MM.1S (cell line): Measurements from ENCODE around the gene SLC6A12.

Source experiments
- DNase-seq: peaks from one replicate; pipeline ENCODE4 v3.0.0-alpha.2; 2015
- H2AFZ ChIP-seq: fragments of 300-600 bp; sonication (generic); 2 replicates; pipeline ENCODE4 v1.6.0; 2016; ENCODE audit warnings: antibody characterized with exemption, low read length
- H3F3A ChIP-seq: fragments of 300-600 bp; sonication (generic); 2 replicates; pipeline ENCODE4 v1.6.1; 2016; ENCODE audit warnings: mild to moderate bottlenecking, antibody characterized with exemption, low read length, moderate library complexity, mixed read lengths; ENCODE audit not compliant: insufficient read depth
- H3K27ac ChIP-seq: fragments of 300-600 bp; sonication (generic); 2 replicates; pipeline ENCODE4 v1.5.1; 2016; ENCODE audit warnings: mild to moderate bottlenecking, low read length
- H3K27me3 ChIP-seq: fragments of 300-600 bp; sonication (generic); replicated peaks from 2 replicates; pipeline ENCODE4 v1.6.0; 2016; ENCODE audit warnings: low read length; ENCODE audit not compliant: insufficient read depth
- H3K36me3 ChIP-seq: fragments of 300-600 bp; sonication (generic); replicated peaks from 2 replicates; pipeline ENCODE4 v1.6.1; 2016; ENCODE audit warnings: mild to moderate bottlenecking, low read length, mixed read lengths; ENCODE audit not compliant: insufficient read depth
- H3K4me1 ChIP-seq: fragments of 300-600 bp; sonication (generic); 2 replicates; pipeline ENCODE4 v1.6.1; 2016; ENCODE audit warnings: low read length, mixed read lengths
- H3K4me2 ChIP-seq: fragments of 300-600 bp; sonication (generic); 2 replicates; pipeline ENCODE4 v1.6.0; 2016; ENCODE audit warnings: low read depth, low read length
- H3K4me3 ChIP-seq: fragments of 300-600 bp; sonication (generic); 2 replicates; pipeline ENCODE4 v1.5.1; 2016; ENCODE audit warnings: low read length, mixed read lengths
- H3K79me2 ChIP-seq: fragments of 300-600 bp; sonication (generic); 2 replicates; pipeline ENCODE4 v1.6.1; 2016; ENCODE audit warnings: mixed run types, low read length, mixed read lengths
- H3K9ac ChIP-seq: fragments of 300-600 bp; sonication (generic); 2 replicates; pipeline ENCODE4 v1.6.1; 2016; ENCODE audit warnings: low read length, mixed read lengths
- H3K9me2 ChIP-seq: fragments of 300-600 bp; sonication (generic); replicated peaks from 2 replicates; pipeline ENCODE4 v1.6.1; 2016; ENCODE audit warnings: mild to moderate bottlenecking, low read length, mixed read lengths; ENCODE audit not compliant: insufficient read depth
- H3K9me3 ChIP-seq: fragments of 300-600 bp; sonication (generic); replicated peaks from 2 replicates; pipeline ENCODE4 v1.6.1; 2016; ENCODE audit warnings: mild to moderate bottlenecking, low read length, mixed read lengths; ENCODE audit not compliant: insufficient read depth
- H4K20me1 ChIP-seq: fragments of 300-600 bp; sonication (generic); 2 replicates; pipeline ENCODE4 v1.6.1; 2016; ENCODE audit warnings: mild to moderate bottlenecking, low read length, moderate library complexity, mixed read lengths; ENCODE audit not compliant: insufficient read depth
- CTCF ChIP-seq: fragments of 300-600 bp; sonication (generic); IDR thresholded peaks from 2 replicates; pipeline ENCODE4 v1.5.1; 2016; ENCODE audit warnings: antibody characterized with exemption, low read length, mixed read lengths
- EZH2 ChIP-seq: fragments of 300-600 bp; sonication (generic); optimal IDR thresholded peaks from 2 replicates; pipeline ENCODE3; 2017; ENCODE audit warnings: low read depth, mild to moderate bottlenecking, antibody characterized with exemption, low read length, mixed read lengths
- EZH2phosphoT487 ChIP-seq: fragments of 300-600 bp; sonication (generic); IDR thresholded peaks from 2 replicates; pipeline ENCODE4 v1.6.1; 2018; ENCODE audit warnings: antibody characterized with exemption, low read length

The SLC6A12 gene

DNA sequence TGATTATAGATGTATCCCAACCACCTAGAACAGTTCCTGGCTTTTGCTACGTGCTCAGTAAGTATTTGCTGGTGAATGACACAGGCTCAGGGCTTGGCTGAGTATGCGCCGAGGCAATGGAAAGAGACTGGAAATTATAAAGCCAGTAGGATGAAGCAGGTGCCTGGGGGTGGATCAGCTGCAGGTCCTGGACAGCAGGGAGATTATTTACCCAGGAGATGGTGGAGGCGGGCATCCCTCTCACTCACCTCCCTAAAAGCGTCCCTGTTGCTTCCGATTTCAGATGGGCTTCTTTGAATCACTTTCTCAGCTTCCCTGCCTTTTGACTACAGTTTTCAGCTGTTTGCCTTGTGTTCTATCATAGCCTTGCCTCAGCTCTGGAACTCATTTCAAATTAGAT lies 42.3 kb upstream of the SLC6A12 start:
- H3K27ac ChIP-seq, result no peak overlapping the region
- H3F3A ChIP-seq, result no peaks in the 10 kb centered on the region
- no peak for DNase-seq
- no peaks in the 10 kb centered on the region for H4K20me1 ChIP-seq
- peaks cover 38% of the 10 kb centered on the region for H3K27me3 ChIP-seq
- no peak overlapping the region for H3K4me2 ChIP-seq
- H3K4me1 ChIP-seq, result no peaks in the 10 kb centered on the region
- no peaks in the 10 kb centered on the region for H3K36me3 ChIP-seq
- no peaks in the 10 kb centered on the region for H3K9me3 ChIP-seq
- no peaks in the 10 kb centered on the region for H3K9me2 ChIP-seq
- H3K9ac ChIP-seq, result no peak overlapping the region
- H3K4me3 ChIP-seq, result no peak overlapping the region
- no peak overlapping the region for H2AFZ ChIP-seq
- TF ChIP-seq EZH2phosphoT487 (no peak), EZH2 (no peak), CTCF (no peak)
- no peaks in the 10 kb centered on the region for H3K79me2 ChIP-seq

- Histone ChIP-seq H3K27me3 (peaks cover 37% of the 10 kb centered on the region), H3K9me3 (no peaks in the 10 kb centered on the region), H3K4me1 (no peaks in the 10 kb centered on the region)
These were observed 41.0 kb upstream of the SLC6A12 start for GRCh38 chr12:254912-255311.

DNA sequence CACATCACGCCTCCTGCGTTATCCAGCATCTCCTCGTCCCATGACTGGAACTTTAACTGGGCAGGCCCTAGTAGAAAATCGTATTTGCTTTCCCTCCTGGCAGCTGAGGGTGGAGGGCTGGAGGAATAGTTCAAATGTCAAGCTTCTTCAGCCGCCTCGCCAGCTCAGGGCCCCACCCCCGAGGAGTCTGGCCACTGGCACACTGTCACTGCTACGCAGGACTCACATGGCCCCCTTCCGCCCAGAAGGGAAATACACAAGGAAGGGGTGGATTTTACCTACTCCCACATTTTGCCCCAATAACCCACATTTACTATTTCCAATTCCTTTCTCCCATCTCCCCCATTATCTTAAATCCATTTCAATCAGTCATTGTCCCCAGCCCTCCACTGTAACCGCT lies 40.1 kb upstream of the SLC6A12 start:
- H3K4me2 ChIP-seq, result no peak overlapping the region
- TF ChIP-seq EZH2, result no peak
- H4K20me1 ChIP-seq, result no peaks in the 10 kb centered on the region

More at GRCh38 chr12:254912-255311, 41.0 kb upstream of the SLC6A12 start:
- TF ChIP-seq EZH2phosphoT487, result no peak
- TF ChIP-seq CTCF, result no peak
- TF ChIP-seq EZH2, result no peak
- no peaks in the 10 kb centered on the region for H4K20me1 ChIP-seq
- H3K79me2 ChIP-seq, result no peaks in the 10 kb centered on the region
- DNase-seq, result no peak
- no peaks in the 10 kb centered on the region for H3K9me2 ChIP-seq
- no peak overlapping the region for H3K4me3 ChIP-seq
- no peaks in the 10 kb centered on the region for H3K36me3 ChIP-seq
- H3K27ac ChIP-seq, result no peak overlapping the region
- no peak overlapping the region for H3K4me2 ChIP-seq
- H3K9ac ChIP-seq, result no peak overlapping the region
- H3F3A ChIP-seq, result no peaks in the 10 kb centered on the region
- H2AFZ ChIP-seq, result no peak overlapping the region

GRCh38 chr12:253116-253831 lies 39.3 kb upstream of the SLC6A12 start:
- Histone ChIP-seq H3K9ac (no peak overlapping the region), H2AFZ (no peak overlapping the region), H3K79me2 (no peaks in the 10 kb centered on the region), H3F3A (no peaks in the 10 kb centered on the region), H3K36me3 (no peaks in the 10 kb centered on the region), H3K9me2 (no peaks in the 10 kb centered on the region), H4K20me1 (no peaks in the 10 kb centered on the region), H3K27ac (no peak overlapping the region), H3K4me1 (no peaks in the 10 kb centered on the region), H3K4me3 (no peak overlapping the region), H3K9me3 (no peaks in the 10 kb centered on the region), H3K4me2 (no peak overlapping the region), H3K27me3 (peaks cover 29% of the 10 kb centered on the region)
- DNase-seq, result no peak
- TF ChIP-seq EZH2phosphoT487, result no peak
- no peak for TF ChIP-seq EZH2
- no peak for TF ChIP-seq CTCF

More for the DNA sequence above, 40.1 kb upstream of the SLC6A12 start:
- Histone ChIP-seq H2AFZ (no peak overlapping the region), H3K79me2 (no peaks in the 10 kb centered on the region), H3K36me3 (no peaks in the 10 kb centered on the region), H3K27me3 (peaks cover 29% of the 10 kb centered on the region), H3K9me3 (no peaks in the 10 kb centered on the region), H3K9me2 (no peaks in the 10 kb centered on the region), H3F3A (no peaks in the 10 kb centered on the region), H3K9ac (no peak overlapping the region), H3K4me3 (no peak overlapping the region), H3K4me1 (no peaks in the 10 kb centered on the region), H3K27ac (no peak overlapping the region)
- no peak for DNase-seq
